ENCODE results near the gene CCDC88C. TPM values are rescaled to one million over a fixed set of nuclear protein-coding genes. Genes with fewer than 3 reads are reported as not detected.

Gene CCDC88C
- total RNA-seq, 2 experiments from 2014 or later = 151 to 214 TPM

GRCh38 chr14:91390165-91390778, 27.3 kb downstream of the CCDC88C start:
- ATAC-seq = no peak
- peak overlapping the region; percentile 78 for H3K27ac Mint-ChIP-seq

DNA sequence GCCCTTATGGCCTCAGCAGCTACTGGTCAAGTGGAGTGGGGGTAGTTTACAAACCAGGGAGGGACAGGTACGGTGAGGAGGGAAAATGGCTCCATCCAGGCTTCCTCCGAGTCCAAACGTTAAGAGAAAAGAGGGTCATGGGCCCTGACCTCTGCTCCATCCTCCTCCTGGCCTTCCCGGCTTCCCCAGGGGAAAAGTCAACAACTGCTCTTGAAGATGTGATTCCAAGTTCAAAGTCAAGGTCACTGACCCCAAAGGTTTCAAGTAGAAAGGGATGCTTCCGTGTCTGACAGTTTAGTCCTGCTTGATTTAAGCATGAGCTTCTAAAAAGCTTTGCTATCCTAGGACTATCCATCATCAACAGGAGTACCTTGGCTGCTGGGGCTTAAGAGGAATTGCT, 28.5 kb downstream of the CCDC88C start:
- ATAC-seq = no peak
- Mint-ChIP-seq H3K4me3 (no peak overlapping the region), H3K4me1 (peaks cover 85% of the 10 kb centered on the region), H3K27ac (peak overlapping the region; percentile 78), H3K36me3 (peaks cover 42% of the 10 kb centered on the region), H3K9me3 (ENCODE audit: low read depth) (no peaks in the 10 kb centered on the region), H3K27me3 (no peaks in the 10 kb centered on the region)
- no peak for DNase-seq
- CTCF ChIA-PET = interaction anchor here (1.0 to 3.5 kb wide), 5 partner anchors 9 to 38 kb away, joined by 3 to 23 read pairs (median 6); no protein-coding TSS in a partner anchor

More at GRCh38 chr14:91390165-91390778, 27.3 kb downstream of the CCDC88C start:
- peaks cover 84% of the 10 kb centered on the region for H3K4me1 Mint-ChIP-seq
- H3K4me3 Mint-ChIP-seq = no peak overlapping the region
- CTCF ChIA-PET = interaction anchor here (1.2 to 3.5 kb wide), 3 partner anchors 8 to 35 kb away, joined by 4 to 23 read pairs (median 7); no protein-coding TSS in a partner anchor
- DNase-seq = no peak
- H3K36me3 Mint-ChIP-seq = peaks cover 43% of the 10 kb centered on the region
- H3K27me3 Mint-ChIP-seq = no peaks in the 10 kb centered on the region
- no peaks in the 10 kb centered on the region for H3K9me3 Mint-ChIP-seq (ENCODE audit: low read depth)

DNA sequence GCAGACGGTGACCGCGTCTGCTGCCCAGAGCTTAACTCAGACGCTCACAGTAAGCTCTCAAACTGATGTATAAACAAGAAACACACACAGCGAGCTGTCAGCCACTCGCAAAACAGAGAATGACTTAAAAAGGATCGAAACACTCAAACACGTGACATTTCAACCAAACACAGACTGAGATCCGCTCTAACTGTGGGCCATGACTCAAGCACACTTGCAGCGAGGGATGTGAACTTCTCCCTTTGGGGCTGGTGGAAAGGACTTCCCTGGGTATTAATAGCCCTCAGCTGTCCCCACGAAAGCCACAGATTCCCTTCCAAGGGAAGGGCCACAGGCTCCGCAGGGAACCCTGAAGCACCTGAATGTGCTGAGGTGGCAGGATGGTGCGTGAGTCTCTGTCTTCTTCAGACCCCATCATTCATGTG, 29.1 kb downstream of the CCDC88C start:
- CTCF ChIA-PET = interaction anchor here (0.9 to 3.5 kb wide), 6 partner anchors 10 to 39 kb away, joined by 3 to 23 read pairs (median 4); no protein-coding TSS in a partner anchor
- DNase-seq = peak; percentile 77
- Mint-ChIP-seq H3K27ac (peak overlapping the region; percentile 78), H3K9me3 (ENCODE audit: low read depth) (no peaks in the 10 kb centered on the region), H3K4me3 (peak overlapping the region; percentile 44), H3K27me3 (no peaks in the 10 kb centered on the region), H3K36me3 (peaks cover 44% of the 10 kb centered on the region), H3K4me1 (peaks cover 84% of the 10 kb centered on the region)
- ATAC-seq = peak; percentile 89

DNA sequence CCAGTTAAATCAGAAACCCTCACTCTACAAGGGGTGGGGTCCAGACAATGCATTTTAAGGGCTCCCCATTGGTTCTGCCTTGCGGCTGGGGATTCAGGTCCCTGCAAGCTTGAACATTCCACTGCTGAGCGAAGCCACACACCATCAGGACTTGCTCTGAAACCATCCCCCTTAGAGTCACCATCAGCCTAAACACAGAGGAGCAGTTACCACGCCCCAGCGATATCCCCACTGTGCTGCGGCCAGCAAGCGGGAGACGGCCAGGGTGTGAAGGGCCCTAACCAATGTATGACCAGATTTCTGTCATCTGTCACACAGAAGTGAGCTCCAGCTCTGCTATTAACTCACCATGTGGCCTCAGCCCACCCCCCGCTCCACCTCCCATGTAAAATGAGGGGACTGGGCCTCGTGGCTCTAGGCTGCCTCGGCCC, 29.7 kb downstream of the CCDC88C start:
- ATAC-seq (no peak), DNase-seq (no peak)
- CTCF ChIA-PET = interaction anchor here (0.6 to 3.5 kb wide), 9 partner anchors 9 to 365 kb away, joined by 3 to 23 read pairs (median 4); no protein-coding TSS in a partner anchor
- H3K9me3 Mint-ChIP-seq (ENCODE audit: low read depth) = no peaks in the 10 kb centered on the region
- no peak overlapping the region for H3K4me3 Mint-ChIP-seq
- H3K4me1 Mint-ChIP-seq = peaks cover 86% of the 10 kb centered on the region
- peak overlapping the region; percentile 78 for H3K27ac Mint-ChIP-seq
- peaks cover 45% of the 10 kb centered on the region for H3K36me3 Mint-ChIP-seq
- no peaks in the 10 kb centered on the region for H3K27me3 Mint-ChIP-seq

DNA sequence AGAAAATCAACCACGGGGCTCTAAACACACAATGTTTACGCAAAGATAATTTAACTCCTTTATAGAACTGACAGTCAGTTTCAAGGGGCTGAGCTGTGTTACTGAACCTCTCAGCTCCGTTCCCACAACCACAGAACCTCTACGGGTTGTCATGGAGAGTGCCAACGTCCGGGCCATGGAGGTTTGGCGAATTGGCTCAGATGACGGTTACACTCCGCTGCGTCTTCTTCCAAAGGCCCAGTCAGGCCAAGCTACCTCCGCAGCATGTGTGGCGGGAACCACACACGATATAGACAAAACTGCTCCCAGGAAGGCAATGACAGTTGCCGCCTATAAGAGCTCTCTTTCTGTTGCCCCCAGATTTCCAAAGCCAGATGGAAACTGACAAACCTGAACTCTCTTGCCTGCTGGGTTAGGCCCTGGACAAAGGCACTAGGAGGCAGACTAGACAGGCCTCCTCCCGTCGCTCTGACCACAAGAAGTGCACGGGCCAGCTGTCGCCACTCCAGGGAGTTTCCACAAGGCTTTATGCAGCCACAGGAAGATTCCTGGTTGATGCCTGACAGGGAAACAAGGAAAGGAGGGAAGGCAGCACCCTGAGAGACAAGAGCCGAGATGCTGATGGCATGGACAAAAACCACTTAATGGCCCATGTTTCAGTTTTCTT, 30.3 kb downstream of the CCDC88C start:
- peak overlapping the region; percentile 35 for H3K27ac Mint-ChIP-seq
- no peak for ATAC-seq
- H3K36me3 Mint-ChIP-seq = peaks cover 49% of the 10 kb centered on the region
- no peak for DNase-seq
- peaks cover 87% of the 10 kb centered on the region for H3K4me1 Mint-ChIP-seq
- H3K9me3 Mint-ChIP-seq (ENCODE audit: low read depth) = no peaks in the 10 kb centered on the region
- H3K27me3 Mint-ChIP-seq = no peaks in the 10 kb centered on the region
- CTCF ChIA-PET = interaction anchor here (0.6 to 3.5 kb wide), 7 partner anchors 9 to 364 kb away, joined by 3 to 23 read pairs (median 3); no protein-coding TSS in a partner anchor
- H3K4me3 Mint-ChIP-seq = no peak overlapping the region

DNA sequence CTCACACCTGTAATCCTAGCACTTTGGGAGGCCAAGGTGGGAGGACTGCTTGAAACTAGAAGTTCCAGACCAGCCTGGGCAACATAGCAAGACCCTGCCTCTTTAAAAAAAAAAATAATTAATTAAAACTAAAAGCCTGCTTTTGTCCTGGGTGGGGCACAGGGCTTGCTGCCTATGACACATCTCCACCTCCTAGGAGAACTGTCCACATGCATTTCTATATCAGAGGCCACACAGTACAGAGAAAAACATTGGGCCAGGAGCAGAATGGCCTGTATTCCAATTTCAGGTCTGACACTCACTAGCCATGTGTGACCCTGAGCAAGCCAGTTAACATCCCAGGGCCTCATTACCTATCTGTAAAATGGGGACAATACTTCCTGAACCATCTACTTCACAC, 31.9 kb downstream of the CCDC88C start:
- DNase-seq = no peak
- Mint-ChIP-seq H3K27me3 (no peaks in the 10 kb centered on the region), H3K4me3 (no peak overlapping the region), H3K36me3 (peaks cover 44% of the 10 kb centered on the region), H3K9me3 (ENCODE audit: low read depth) (no peaks in the 10 kb centered on the region), H3K27ac (no peak overlapping the region), H3K4me1 (peaks cover 88% of the 10 kb centered on the region)
- no peak for ATAC-seq
- CTCF ChIA-PET = interaction anchor here (0.6 to 1.1 kb wide), 3 partner anchors 31 to 1288 kb away, joined by 3 to 5 read pairs (median 4); no protein-coding TSS in a partner anchor

GRCh38 chr14:91385224-91385623, 32.4 kb downstream of the CCDC88C start:
- Mint-ChIP-seq H3K27ac (peak overlapping the region; percentile 33), H3K4me1 (peaks cover 88% of the 10 kb centered on the region), H3K36me3 (peaks cover 45% of the 10 kb centered on the region), H3K9me3 (ENCODE audit: low read depth) (no peaks in the 10 kb centered on the region), H3K4me3 (no peak overlapping the region), H3K27me3 (no peaks in the 10 kb centered on the region)
- ATAC-seq (no peak), DNase-seq (no peak)
- CTCF ChIA-PET = interaction anchor here (0.6 to 1.1 kb wide), 3 partner anchors 30 to 1289 kb away, joined by 3 to 5 read pairs (median 4); no protein-coding TSS in a partner anchor

DNA sequence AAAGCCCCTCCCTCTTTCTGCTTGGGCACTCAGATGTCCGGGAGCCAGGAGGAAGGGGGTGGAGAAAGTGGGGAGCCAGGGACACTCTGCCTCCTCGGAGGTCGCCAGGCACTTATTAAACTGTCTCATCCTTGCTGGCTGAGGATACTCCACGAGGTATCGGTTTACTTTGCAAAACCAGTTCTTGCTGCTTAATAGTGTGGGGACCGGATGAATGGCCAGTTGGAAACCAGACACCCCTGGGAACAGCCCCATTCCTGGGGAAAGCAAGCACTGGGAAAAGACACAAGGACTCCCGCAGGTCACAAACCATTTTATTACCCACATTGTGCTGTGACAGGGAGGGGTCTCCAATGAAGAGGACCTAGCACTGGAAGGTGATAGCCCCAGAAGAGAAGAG, 34.2 kb downstream of the CCDC88C start:
- peaks cover 91% of the 10 kb centered on the region for H3K4me1 Mint-ChIP-seq
- ATAC-seq = no peak
- DNase-seq = no peak
- H3K27me3 Mint-ChIP-seq = no peaks in the 10 kb centered on the region
- CTCF ChIA-PET = no interaction called here
- H3K4me3 Mint-ChIP-seq = no peak overlapping the region
- no peaks in the 10 kb centered on the region for H3K9me3 Mint-ChIP-seq (ENCODE audit: low read depth)
- H3K36me3 Mint-ChIP-seq = peaks cover 40% of the 10 kb centered on the region
- H3K27ac Mint-ChIP-seq = no peak overlapping the region

GRCh38 chr14:91381801-91382670, 35.6 kb downstream of the CCDC88C start:
- DNase-seq (no peak), ATAC-seq (no peak)
- Mint-ChIP-seq H3K27ac (peak overlapping the region; percentile 27), H3K4me1 (peaks cover 91% of the 10 kb centered on the region), H3K4me3 (no peak overlapping the region), H3K27me3 (no peaks in the 10 kb centered on the region), H3K9me3 (ENCODE audit: low read depth) (no peaks in the 10 kb centered on the region), H3K36me3 (peaks cover 41% of the 10 kb centered on the region)
- CTCF ChIA-PET = interaction anchor here (1.6 kb wide), 1 partner anchor 9 kb away, joined by 5 read pairs; no protein-coding TSS in a partner anchor

- Mint-ChIP-seq H3K9me3 (ENCODE audit: low read depth) (no peaks in the 10 kb centered on the region), H3K36me3 (peaks cover 37% of the 10 kb centered on the region)
- CTCF ChIA-PET = interaction anchor here (1.6 to 16.4 kb wide), 3 partner anchors 8 to 27 kb away, joined by 5 to 238 read pairs (median 7); no protein-coding TSS in a partner anchor
Observed at GRCh38 chr14:91380610-91381371, 36.8 kb downstream of the CCDC88C start.

DNA sequence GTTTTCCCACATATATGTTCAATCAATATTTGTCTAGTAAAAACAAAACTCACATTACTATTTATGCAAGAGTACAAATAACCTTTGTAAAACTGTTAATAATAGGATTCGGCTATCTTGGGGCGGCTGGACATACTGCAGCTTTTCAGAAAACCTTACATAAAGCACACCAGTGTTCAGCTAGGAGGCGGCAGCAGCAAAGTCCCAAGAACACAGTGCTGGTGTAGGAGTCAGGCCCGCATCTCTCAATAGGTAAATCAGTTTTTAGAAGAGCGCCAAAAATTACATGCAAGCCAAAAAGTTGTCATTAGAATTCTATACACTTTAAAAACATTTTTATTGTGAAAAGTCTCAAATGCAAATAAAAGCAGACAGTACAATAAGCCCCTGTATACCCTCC, 37.5 kb downstream of the CCDC88C start:
- peaks cover 37% of the 10 kb centered on the region for H3K36me3 Mint-ChIP-seq
- DNase-seq (no peak), ATAC-seq (no peak)
- H3K27me3 Mint-ChIP-seq = no peaks in the 10 kb centered on the region
- H3K4me1 Mint-ChIP-seq = peaks cover 98% of the 10 kb centered on the region
- peak overlapping the region; percentile 44 for H3K27ac Mint-ChIP-seq
- CTCF ChIA-PET = interaction anchor here (1.4 to 16.4 kb wide), 4 partner anchors 18 to 38 kb away, joined by 3 to 238 read pairs (median 6); partner anchors contain the start of gene CCDC88C
- H3K4me3 Mint-ChIP-seq = no peak overlapping the region
- no peaks in the 10 kb centered on the region for H3K9me3 Mint-ChIP-seq (ENCODE audit: low read depth)

More at GRCh38 chr14:91380610-91381371, 36.8 kb downstream of the CCDC88C start:
- H3K4me3 Mint-ChIP-seq = no peak overlapping the region
- peak overlapping the region; percentile 58 for H3K27ac Mint-ChIP-seq
- no peak for DNase-seq
- peaks cover 93% of the 10 kb centered on the region for H3K4me1 Mint-ChIP-seq
- no peak for ATAC-seq
- no peaks in the 10 kb centered on the region for H3K27me3 Mint-ChIP-seq

GRCh38 chr14:91379579-91379932, 38.1 kb downstream of the CCDC88C start:
- DNase-seq (no peak), ATAC-seq (no peak)
- Mint-ChIP-seq H3K27ac (peak overlapping the region; percentile 67), H3K9me3 (ENCODE audit: low read depth) (no peaks in the 10 kb centered on the region), H3K4me1 (peaks cover 98% of the 10 kb centered on the region), H3K27me3 (no peaks in the 10 kb centered on the region), H3K36me3 (peaks cover 35% of the 10 kb centered on the region), H3K4me3 (no peak overlapping the region)
- CTCF ChIA-PET = interaction anchor here (0.6 to 16.4 kb wide), 7 partner anchors 18 to 56 kb away, joined by 3 to 238 read pairs (median 3); partner anchors contain the start of gene CCDC88C

All from activated CD8-positive, alpha-beta memory T cell treated with anti-CD3 and anti-CD28 coated beads, Interleukin-2, amount 10 ng/mL, durations not matched to agents 7 days and 5 days (primary cell).